WTC11 (cell line): ENCODE results near the gene ALOXE3. TPM values are rescaled to one million over a fixed set of nuclear protein-coding genes. Genes with fewer than 3 reads are reported as not detected.
A peak's percentile ranks its signal among the peaks of the same experiment; 100 is the strongest.

Experiments
- CTCF ChIP-seq: fragments of 200-600 bp; IDR thresholded peaks from 2 replicates; pipeline ENCODE4 v1.8.0; 2022; ENCODE audit warnings: antibody characterized with exemption
- ERG ChIP-seq: fragments of 250-450 bp; sonication (Bioruptor Pico); IDR thresholded peaks from 2 replicates; pipeline ENCODE4 v1.8.0; 2021; ENCODE audit warnings: mild to moderate bottlenecking
- ESRRA ChIP-seq: sonication (generic); formaldehyde crosslinking; IDR thresholded peaks from 2 replicates; pipeline ENCODE4 v1.8.1; 2022; ENCODE audit warnings: mild to moderate bottlenecking, missing genetic modification reagents, borderline replicate concordance
- FOXJ3 ChIP-seq: sonication (generic); formaldehyde crosslinking; IDR thresholded peaks from 2 replicates; pipeline ENCODE4 v1.9.0; 2021; ENCODE audit warnings: missing genetic modification reagents, mild to moderate bottlenecking, borderline replicate concordance
- FOXP1 ChIP-seq: sonication (generic); formaldehyde crosslinking; IDR thresholded peaks from 2 replicates; pipeline ENCODE4 v1.8.0; 2022; ENCODE audit warnings: missing genetic modification reagents, mild to moderate bottlenecking, moderate library complexity, borderline replicate concordance
- FOXP4 ChIP-seq: sonication (generic); formaldehyde crosslinking; IDR thresholded peaks from 2 replicates; pipeline ENCODE4 v1.8.0; 2022; ENCODE audit warnings: mild to moderate bottlenecking, missing genetic modification reagents
- GRHL2 ChIP-seq: fragments of 250-450 bp; sonication (Bioruptor Pico); IDR thresholded peaks from 2 replicates; pipeline ENCODE4 v1.8.0; 2022; ENCODE audit warnings: mild to moderate bottlenecking, moderate library complexity; ENCODE audit not compliant: insufficient replicate concordance, severe bottlenecking
- HMGA2 ChIP-seq: fragments of 250-450 bp; sonication (Bioruptor Pico); IDR thresholded peaks from 2 replicates; pipeline ENCODE4 v1.4.0; 2021; ENCODE audit warnings: mild to moderate bottlenecking, moderate library complexity
- IRF1 ChIP-seq: sonication (generic); formaldehyde crosslinking; IDR thresholded peaks from 2 replicates; pipeline ENCODE4 v1.8.0; 2023; ENCODE audit warnings: missing genetic modification reagents
- IRF2 ChIP-seq: sonication (generic); formaldehyde crosslinking; IDR thresholded peaks from 2 replicates; pipeline ENCODE4 v1.8.0; 2022; ENCODE audit warnings: low read depth, missing genetic modification reagents, borderline replicate concordance
- KAT7 ChIP-seq: sonication (generic); formaldehyde crosslinking; IDR thresholded peaks from 2 replicates; pipeline ENCODE4 v1.8.1; 2023; ENCODE audit warnings: missing genetic modification reagents, mild to moderate bottlenecking, borderline replicate concordance
- MYBL2 ChIP-seq: sonication (generic); formaldehyde crosslinking; IDR thresholded peaks from 2 replicates; pipeline ENCODE4 v1.8.1; 2023; ENCODE audit warnings: mild to moderate bottlenecking, moderate library complexity, missing genetic modification reagents
- NFE2L1 ChIP-seq: sonication (generic); formaldehyde crosslinking; IDR thresholded peaks from 2 replicates; pipeline ENCODE4 v1.8.1; 2023; ENCODE audit warnings: missing genetic modification reagents
- NR3C1 ChIP-seq: sonication (generic); formaldehyde crosslinking; conservative IDR thresholded peaks from 2 replicates; pipeline ENCODE4 v1.8.1; 2023; ENCODE audit warnings: low read depth, mild to moderate bottlenecking, missing genetic modification reagents
- PRDM15 ChIP-seq: sonication (generic); formaldehyde crosslinking; IDR thresholded peaks from 2 replicates; pipeline ENCODE4 v1.8.0; 2022; ENCODE audit warnings: missing genetic modification reagents
- PREB ChIP-seq: sonication (generic); formaldehyde crosslinking; IDR thresholded peaks from 2 replicates; pipeline ENCODE4 v1.8.1; 2022; ENCODE audit warnings: mild to moderate bottlenecking, missing genetic modification reagents, moderate library complexity, borderline replicate concordance
- SMAD3 ChIP-seq: sonication (generic); formaldehyde crosslinking; IDR thresholded peaks from 2 replicates; pipeline ENCODE4 v1.8.0; 2022; ENCODE audit warnings: missing genetic modification reagents, mild to moderate bottlenecking, borderline replicate concordance
- SP1 ChIP-seq: sonication (generic); formaldehyde crosslinking; conservative IDR thresholded peaks from 2 replicates; pipeline ENCODE4 v1.8.1; 2022; ENCODE audit warnings: missing genetic modification reagents
- TEAD1 ChIP-seq: sonication (generic); formaldehyde crosslinking; IDR thresholded peaks from 2 replicates; pipeline ENCODE4 v1.8.0; 2022; ENCODE audit warnings: mild to moderate bottlenecking, missing genetic modification reagents
- TEAD4 ChIP-seq: sonication (generic); formaldehyde crosslinking; IDR thresholded peaks from 2 replicates; pipeline ENCODE4 v1.8.0; 2022; ENCODE audit warnings: mild to moderate bottlenecking, missing genetic modification reagents
- TP53 ChIP-seq: sonication (generic); formaldehyde crosslinking; IDR thresholded peaks from 2 replicates; pipeline ENCODE4 v1.8.1; 2023; ENCODE audit warnings: mild to moderate bottlenecking, missing genetic modification reagents
- USF1 ChIP-seq: sonication (generic); formaldehyde crosslinking; IDR thresholded peaks from 2 replicates; pipeline ENCODE4 v1.8.0; 2022; ENCODE audit warnings: mild to moderate bottlenecking, missing genetic modification reagents
- ZBTB21 ChIP-seq: sonication (generic); formaldehyde crosslinking; IDR thresholded peaks from 2 replicates; pipeline ENCODE4 v1.8.1; 2023; ENCODE audit warnings: mild to moderate bottlenecking, missing genetic modification reagents, borderline replicate concordance
- ZNF121 ChIP-seq: sonication (generic); formaldehyde crosslinking; IDR thresholded peaks from 2 replicates; pipeline ENCODE4 v1.8.0; 2023; ENCODE audit warnings: missing genetic modification reagents
- ZNF232 ChIP-seq: sonication (generic); formaldehyde crosslinking; IDR thresholded peaks from 2 replicates; pipeline ENCODE4 v1.8.0; 2022; ENCODE audit warnings: mild to moderate bottlenecking, missing genetic modification reagents
- ZNF317 ChIP-seq: sonication (generic); formaldehyde crosslinking; IDR thresholded peaks from 2 replicates; pipeline ENCODE4 v1.8.1; 2023; ENCODE audit warnings: low read depth, mild to moderate bottlenecking, moderate library complexity, missing genetic modification reagents, borderline replicate concordance
- ZNF416 ChIP-seq: fragments of 250-450 bp; sonication (Bioruptor Pico); IDR thresholded peaks from 2 replicates; pipeline ENCODE4 v1.9.0; 2021; ENCODE audit warnings: mild to moderate bottlenecking, inconsistent platforms
- total RNA-seq: library from RNA; stranded (reverse); gene quantifications from 3 replicates; pipeline ENCODE4 v1.2.3, GENCODE V29; 2021

ALOXE3 gene
- total RNA-seq, 1 experiment from 2014 or later: 0.81 TPM

- TF ChIP-seq FOXP4 (peak; percentile 40; the same call in 1 of the 2 replicates), SP1 (no peak; the same call in 1 of the 2 replicates), USF1 (CRISPR knock-in tag) (0 out of 2 replicates have a peak, but pooled peaks have one; percentile 49), GRHL2 (no peak), ZNF232 (CRISPR knock-in tag) (no peak), KAT7 (no peak), IRF1 (CRISPR knock-in tag) (no peak), MYBL2 (CRISPR knock-in tag) (no peak), ZNF317 (no peak), ERG (CRISPR knock-in tag) (no peak), NR3C1 (CRISPR knock-in tag) (no peak), FOXP1 (CRISPR knock-in tag) (no peak), FOXJ3 (no peak), ZBTB21 (CRISPR knock-in tag) (no peak), HMGA2 (no peak), NFE2L1 (no peak), ESRRA (no peak), SMAD3 (CRISPR knock-in tag) (no peak), PRDM15 (no peak), TEAD1 (CRISPR knock-in tag) (peak; percentile 43; the same call in 1 of the 2 replicates), IRF2 (CRISPR knock-in tag) (no peak), ZNF416 (CRISPR knock-in tag) (no peak), CTCF (no peak), TP53 (CRISPR knock-in tag) (no peak), TEAD4 (CRISPR knock-in tag) (no peak), ZNF121 (no peak), PREB (no peak)
Observed at GRCh38 chr17:8151120-8151640, 32.9 kb upstream of the ALOXE3 start (continued).
